Measurements from ENCODE around the gene FAM20C. TPM values are rescaled to one million over a fixed set of nuclear protein-coding genes. Genes with fewer than 3 reads are reported as not detected.
A peak's percentile ranks its signal among the peaks of the same experiment; 100 is the strongest.

Gene FAM20C
- total RNA-seq, 2 experiments from 2014 or later = 1.3 to 1.7 TPM

- ATAC-seq (ENCODE audit: poor library complexity) = no peak
Observed at GRCh38 chr7:192701-193480, 520 bp downstream of the FAM20C start.

GRCh38 chr7:193481-194251 is 1.3 kb downstream of the FAM20C start:
- Histone ChIP-seq H3K9me3 (ENCODE audit: control insufficient read depth in 1 of 2, insufficient read depth in 1 of 2, low read length in 2 of 2) (peaks cover 0 to 25% of the 10 kb centered on the region in 2 experiments), H3K27me3 (ENCODE audit: control insufficient read depth in 1 of 2, insufficient read depth in 2 of 2, low read length in 2 of 2) (peaks cover 31 to 32% of the 10 kb centered on the region in 2 experiments), H3K4me3 (ENCODE audit: low read length) (peak overlapping the region; percentile 14), H3K27ac (ENCODE audit: low read depth in 1 of 2, low read length in 2 of 2) (no peak overlapping the region), H3K4me1 (ENCODE audit: insufficient read depth, low read length) (peaks cover 13% of the 10 kb centered on the region), H3K36me3 (ENCODE audit: insufficient read depth, low read length) (no peaks in the 10 kb centered on the region)
- intact Hi-C loops (cut with DNase I, micrococcal nuclease) = no loop called here
- H3K27me3 Mint-ChIP-seq = peaks cover 58% of the 10 kb centered on the region
- ATAC-seq (ENCODE audit: poor library complexity) (no peak), DNase-seq (no peak)
- no peak overlapping the region for H3K27ac Mint-ChIP-seq
- ChIA-PET CTCF (no interaction called here), POLR2A (no interaction called here)
- no peaks in the 10 kb centered on the region for H3K9me3 Mint-ChIP-seq
- TF ChIP-seq CTCF (IDR thresholded peaks at IDR 0.05) = no peak
- H3K36me3 Mint-ChIP-seq (ENCODE audit: low read depth) = no peaks in the 10 kb centered on the region
- H3K4me3 Mint-ChIP-seq = peak overlapping the region; percentile 45
- peaks cover 4% of the 10 kb centered on the region for H3K4me1 Mint-ChIP-seq (ENCODE audit: low read depth)

More at GRCh38 chr7:192701-193480, 520 bp downstream of the FAM20C start:
- peaks cover 55% of the 10 kb centered on the region for H3K27me3 Mint-ChIP-seq
- H3K36me3 Mint-ChIP-seq (ENCODE audit: low read depth) = no peaks in the 10 kb centered on the region
- no peak for DNase-seq
- peaks cover 31 to 32% of the 10 kb centered on the region in 2 experiments for H3K27me3 ChIP-seq (ENCODE audit: control insufficient read depth in 1 of 2, insufficient read depth in 2 of 2, low read length in 2 of 2)
- intact Hi-C loops (cut with DNase I, micrococcal nuclease) = no loop called here
- H3K9me3 Mint-ChIP-seq = no peaks in the 10 kb centered on the region
- H3K4me3 Mint-ChIP-seq = no peak overlapping the region
- peaks cover 4% of the 10 kb centered on the region for H3K4me1 Mint-ChIP-seq (ENCODE audit: low read depth)
- peaks cover 0 to 27% of the 10 kb centered on the region in 2 experiments for H3K9me3 ChIP-seq (ENCODE audit: control insufficient read depth in 1 of 2, insufficient read depth in 1 of 2, low read length in 2 of 2)
- no peak for TF ChIP-seq CTCF (IDR thresholded peaks at IDR 0.05)
- POLR2A ChIA-PET = interaction anchor here (0.6 kb wide), 1 partner anchor 89 kb away, joined by 3 read pairs; no protein-coding TSS in a partner anchor
- no peak overlapping the region for H3K27ac Mint-ChIP-seq
- peaks cover 13% of the 10 kb centered on the region for H3K4me1 ChIP-seq (ENCODE audit: insufficient read depth, low read length)
- CTCF ChIA-PET = no interaction called here
- H3K27ac ChIP-seq (ENCODE audit: low read depth in 1 of 2, low read length in 2 of 2) = no peak overlapping the region
- H3K36me3 ChIP-seq (ENCODE audit: insufficient read depth, low read length) = no peaks in the 10 kb centered on the region
- no peak overlapping the region for H3K4me3 ChIP-seq (ENCODE audit: low read length)

- Mint-ChIP-seq H3K4me1 (ENCODE audit: low read depth) (peaks cover 4% of the 10 kb centered on the region), H3K4me3 (peak overlapping the region; percentile 45), H3K9me3 (no peaks in the 10 kb centered on the region), H3K27me3 (peaks cover 56% of the 10 kb centered on the region), H3K36me3 (ENCODE audit: low read depth) (no peaks in the 10 kb centered on the region), H3K27ac (no peak overlapping the region)
- no peak for DNase-seq
- ChIA-PET CTCF (no interaction called here), POLR2A (no interaction called here)
- no peak for ATAC-seq (ENCODE audit: poor library complexity)
- Histone ChIP-seq H3K4me3 (ENCODE audit: low read length) (peak overlapping the region; percentile 14), H3K27me3 (ENCODE audit: control insufficient read depth in 1 of 2, insufficient read depth in 2 of 2, low read length in 2 of 2) (peaks cover 31 to 32% of the 10 kb centered on the region in 2 experiments), H3K36me3 (ENCODE audit: insufficient read depth, low read length) (no peaks in the 10 kb centered on the region), H3K27ac (ENCODE audit: low read depth in 1 of 2, low read length in 2 of 2) (no peak overlapping the region), H3K9me3 (ENCODE audit: control insufficient read depth in 1 of 2, insufficient read depth in 1 of 2, low read length in 2 of 2) (peaks cover 0 to 18% of the 10 kb centered on the region in 2 experiments), H3K4me1 (ENCODE audit: insufficient read depth, low read length) (peaks cover 13% of the 10 kb centered on the region)
- TF ChIP-seq CTCF (IDR thresholded peaks at IDR 0.05) = no peak
- intact Hi-C loops (cut with DNase I, micrococcal nuclease) = no loop called here
Observed at GRCh38 chr7:194252-195009, 2.1 kb downstream of the FAM20C start.

Measured in CD4-positive, alpha-beta T cell (primary cell).